ENCODE measurements around the gene PRRT4.

The PRRT4 gene

GRCh38 chr7:128302139-128302538, 59.4 kb downstream of the PRRT4 start:
- TF ChIP-seq CTCF (IDR thresholded peaks at IDR 0.05; ENCODE audit: low read length, missing control alignments) = no peak
- no peak overlapping the region for H3K4me3 ChIP-seq (replicated peaks; ENCODE audit: low read depth, low read length)
- DNase-seq (ENCODE audit: low read depth) = no peak
